Measurements from ENCODE around the gene NAALADL1. TPM values are rescaled to one million over a fixed set of nuclear protein-coding genes. Genes with fewer than 3 reads are reported as not detected.

The NAALADL1 gene
- total and polyA plus RNA-seq, 9 of the 15 experiments (the other 6 are each of a cell fraction or from before 2014, with no cell fraction given) = 0.06 to 0.72 (median 0.22) TPM; not detected in 4

DNA sequence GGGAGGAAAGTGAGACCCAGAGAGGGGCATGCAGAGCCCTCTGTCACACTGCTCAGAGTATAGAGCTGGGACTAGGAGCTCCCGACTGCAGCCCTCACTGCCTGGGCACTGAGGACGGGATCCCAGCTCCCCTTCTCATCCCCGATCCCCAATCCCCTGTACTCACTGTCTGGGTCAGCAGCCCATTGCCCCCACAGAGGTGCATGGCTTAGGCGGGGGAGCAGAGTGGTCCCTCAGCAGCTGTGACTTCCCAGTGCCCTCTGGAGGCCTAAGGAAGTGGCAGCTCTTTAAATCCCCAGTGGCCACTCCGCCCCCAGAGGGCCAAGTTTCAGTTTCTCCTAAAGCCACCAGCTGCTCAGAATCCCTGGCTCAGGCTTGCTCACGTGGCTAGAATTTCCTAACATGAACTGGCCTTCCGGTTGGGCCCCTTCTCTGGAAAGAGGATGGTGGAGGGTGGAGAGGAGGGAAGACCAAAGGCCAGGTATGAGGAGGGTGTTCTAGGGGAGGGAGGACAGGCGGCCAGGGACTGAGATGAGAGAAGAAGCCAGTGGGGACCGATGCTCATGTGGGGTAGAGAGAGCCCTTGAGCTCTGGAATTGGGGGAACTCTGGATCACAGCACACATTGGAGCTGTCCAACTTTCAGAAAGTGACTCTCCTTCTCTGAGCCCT, 61.5 kb downstream of the NAALADL1 start, which contains the start of gene BATF2 (continued):
- TF ChIP-seq, protein P1, sequence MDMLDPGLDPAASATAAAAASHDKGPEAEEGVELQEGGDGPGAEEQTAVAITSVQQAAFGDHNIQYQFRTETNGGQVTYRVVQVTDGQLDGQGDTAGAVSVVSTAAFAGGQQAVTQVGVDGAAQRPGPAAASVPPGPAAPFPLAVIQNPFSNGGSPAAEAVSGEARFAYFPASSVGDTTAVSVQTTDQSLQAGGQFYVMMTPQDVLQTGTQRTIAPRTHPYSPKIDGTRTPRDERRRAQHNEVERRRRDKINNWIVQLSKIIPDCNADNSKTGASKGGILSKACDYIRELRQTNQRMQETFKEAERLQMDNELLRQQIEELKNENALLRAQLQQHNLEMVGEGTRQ (CRISPR knock-in tag; IDR thresholded peaks at IDR 0.05) = peak; percentile 82
- TF ChIP-seq SOX6 (IDR thresholded peaks at IDR 0.05) (peak; percentile 41), MCM3 (IDR thresholded peaks at IDR 0.05) (no peak), GTF2F1 (IDR thresholded peaks at IDR 0.05; ENCODE audit: low read depth, low read length) (no peak), ZNF217 (CRISPR knock-in tag; IDR thresholded peaks at IDR 0.05) (no peak), TBP (optimal IDR thresholded peaks at IDR 0.05; ENCODE audit: low read depth, low read length) (peak; percentile 64), KAT7 (CRISPR knock-in tag; IDR thresholded peaks at IDR 0.05; ENCODE audit: borderline replicate concordance) (peak; percentile 36; the same call in 1 of the 2 replicates), ARID2 (IDR thresholded peaks at IDR 0.05) (peak; percentile 54; the same call in 1 of the 2 replicates), SETDB1 (IDR thresholded peaks at IDR 0.05; ENCODE audit: low read length) (no peak), MYC (IDR thresholded peaks at IDR 0.05; ENCODE audit: low read depth, low read length) (peak; percentile 76), MYC (CRISPR knock-in tag; IDR thresholded peaks at IDR 0.05; ENCODE audit: borderline replicate concordance, low read depth) (no peak), YY1 (IDR thresholded peaks at IDR 0.05; ENCODE audit: borderline replicate concordance in 1 of 3, control insufficient read depth in 1 of 3, extremely low read depth in 1 of 3, insufficient read depth in 3 of 3, insufficient read length in 1 of 3, insufficient replicate concordance in 2 of 3, low read depth in 1 of 3, low read length in 2 of 3) (peak in 1 of 3 experiments; percentile 34), MYNN (IDR thresholded peaks at IDR 0.05) (no peak; the same call in 1 of the 2 replicates), MYNN (CRISPR knock-in tag; IDR thresholded peaks at IDR 0.05) (no peak), NR2C1 (IDR thresholded peaks at IDR 0.05) (no peak), NR2C1 (tag; IDR thresholded peaks at IDR 0.05) (peak; percentile 46), JUND (IDR thresholded peaks at IDR 0.05; ENCODE audit: borderline replicate concordance, low read depth, low read length) (no peak), JUND (tag; IDR thresholded peaks at IDR 0.05; ENCODE audit: borderline replicate concordance, low read depth, low read length) (peak; percentile 9; the same call in 2 of the 3 replicates), SREBF2 (CRISPR knock-in tag; IDR thresholded peaks at IDR 0.05) (peak; percentile 21; the same call in 1 of the 2 replicates), TAL1 (IDR thresholded peaks at IDR 0.05) (no peak), ZNF175 (CRISPR knock-in tag; IDR thresholded peaks at IDR 0.05; ENCODE audit: low read depth) (no peak)
- TF ChIP-seq, protein P2, sequence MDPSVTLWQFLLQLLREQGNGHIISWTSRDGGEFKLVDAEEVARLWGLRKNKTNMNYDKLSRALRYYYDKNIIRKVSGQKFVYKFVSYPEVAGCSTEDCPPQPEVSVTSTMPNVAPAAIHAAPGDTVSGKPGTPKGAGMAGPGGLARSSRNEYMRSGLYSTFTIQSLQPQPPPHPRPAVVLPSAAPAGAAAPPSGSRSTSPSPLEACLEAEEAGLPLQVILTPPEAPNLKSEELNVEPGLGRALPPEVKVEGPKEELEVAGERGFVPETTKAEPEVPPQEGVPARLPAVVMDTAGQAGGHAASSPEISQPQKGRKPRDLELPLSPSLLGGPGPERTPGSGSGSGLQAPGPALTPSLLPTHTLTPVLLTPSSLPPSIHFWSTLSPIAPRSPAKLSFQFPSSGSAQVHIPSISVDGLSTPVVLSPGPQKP (CRISPR knock-in tag; IDR thresholded peaks at IDR 0.05) = no peak
- TF ChIP-seq, protein P3, sequence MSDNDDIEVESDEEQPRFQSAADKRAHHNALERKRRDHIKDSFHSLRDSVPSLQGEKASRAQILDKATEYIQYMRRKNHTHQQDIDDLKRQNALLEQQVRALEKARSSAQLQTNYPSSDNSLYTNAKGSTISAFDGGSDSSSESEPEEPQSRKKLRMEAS (CRISPR knock-in tag; IDR thresholded peaks at IDR 0.05) = peak; percentile 67; the same call in 1 of the 2 replicates

Data from K562 (cell line).